ENCODE results near the gene DNAL1.
A peak's percentile ranks its signal among the peaks of the same experiment; 100 is the strongest.
"Not testable (repeated sequence)": the region's sequence is repeated elsewhere in the genome, so short reads cannot be mapped to it uniquely, and the experiment has no call there.

Gene DNAL1

DNA sequence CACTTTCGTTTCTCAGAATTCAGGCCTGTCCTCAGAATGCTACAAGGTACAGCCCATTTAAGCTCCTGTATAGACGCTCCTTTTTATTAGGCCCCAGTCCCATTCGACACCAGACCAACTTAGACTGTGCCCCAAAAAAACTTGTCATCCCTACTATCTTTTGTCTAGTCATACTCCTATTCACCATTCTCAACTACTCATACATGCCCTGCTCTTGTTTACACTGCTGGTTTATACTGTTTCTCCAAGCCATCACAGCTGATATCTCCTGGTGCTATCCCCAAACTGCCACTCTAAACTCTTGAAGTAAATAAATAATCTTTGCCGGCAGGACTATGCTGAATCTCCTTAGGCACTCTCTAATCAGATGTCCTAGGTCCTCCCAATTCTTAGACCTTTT is 63.3 kb downstream of the DNAL1 start:
- DNase-seq (ENCODE audit: low spot score), result not testable (repeated sequence)

DNA sequence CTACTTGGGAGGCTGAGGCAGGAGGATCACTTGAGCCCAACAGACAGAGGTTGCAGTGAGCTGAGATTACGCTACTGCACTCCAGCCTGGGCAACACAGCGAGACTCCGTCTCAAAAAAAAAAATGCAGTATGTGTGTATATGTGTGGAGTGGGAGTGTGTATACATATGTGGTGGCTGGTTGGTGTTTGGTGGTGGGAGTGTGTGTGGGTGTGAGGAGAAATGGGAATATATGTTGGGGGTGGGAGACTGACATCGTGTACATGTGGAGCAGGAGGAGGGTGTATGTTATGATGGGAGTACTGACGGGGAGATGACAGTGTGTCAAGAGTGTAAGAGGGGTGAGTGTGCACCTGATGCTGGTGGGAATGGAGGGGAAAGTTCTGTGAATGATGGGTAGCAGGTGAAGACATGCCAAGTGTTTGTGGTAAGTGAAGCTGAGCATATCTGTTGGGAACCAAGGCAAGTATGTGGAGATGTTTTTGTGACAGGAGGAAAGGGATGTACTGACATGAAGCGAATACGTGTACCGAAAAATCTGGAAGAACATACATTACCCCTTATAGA is 65.2 kb downstream of the DNAL1 start:
- DNase-seq (ENCODE audit: low spot score), result no peak

DNA sequence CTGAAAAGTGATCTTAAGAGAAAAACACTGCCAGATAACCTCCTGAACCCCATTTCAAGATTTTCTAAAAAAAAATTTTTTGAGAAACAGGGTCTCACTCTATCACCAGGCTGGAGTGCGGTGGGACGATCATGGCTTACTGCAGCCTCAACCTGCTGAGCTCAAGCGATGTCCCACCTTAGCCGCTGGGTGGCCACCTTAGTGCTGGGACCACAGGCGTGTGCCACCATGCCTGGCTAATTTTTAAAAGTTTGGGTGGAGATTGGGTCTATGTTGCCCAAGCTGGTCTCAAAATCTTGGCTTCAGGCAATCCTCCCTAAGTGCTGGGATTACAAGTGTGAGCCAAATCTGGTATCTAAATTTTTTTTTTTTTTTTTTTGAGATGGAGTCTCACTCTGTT is 66.0 kb downstream of the DNAL1 start:
- no peak for DNase-seq (ENCODE audit: low spot score)

DNA sequence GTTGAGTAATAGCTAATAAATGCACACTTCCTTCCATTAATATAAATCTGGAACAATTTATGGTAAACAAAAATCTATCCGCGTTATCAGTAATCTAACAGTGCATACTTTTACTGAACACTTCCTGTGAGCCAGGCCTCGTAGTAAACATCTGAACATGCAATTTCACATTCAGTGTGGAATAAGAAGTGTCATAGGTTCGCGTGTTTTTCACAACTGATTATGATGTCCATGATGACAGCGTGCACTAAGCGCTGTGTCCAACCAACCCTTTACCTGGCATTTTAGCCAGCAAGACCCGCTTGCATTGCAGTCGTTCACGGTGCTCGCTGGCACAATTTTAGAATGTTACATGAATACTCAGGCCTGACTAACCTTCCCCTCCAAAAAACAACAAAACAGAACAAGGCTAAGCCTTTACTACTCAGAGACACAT is 67.3 kb downstream of the DNAL1 start:
- DNase-seq (ENCODE audit: low spot score), result no peak

DNA sequence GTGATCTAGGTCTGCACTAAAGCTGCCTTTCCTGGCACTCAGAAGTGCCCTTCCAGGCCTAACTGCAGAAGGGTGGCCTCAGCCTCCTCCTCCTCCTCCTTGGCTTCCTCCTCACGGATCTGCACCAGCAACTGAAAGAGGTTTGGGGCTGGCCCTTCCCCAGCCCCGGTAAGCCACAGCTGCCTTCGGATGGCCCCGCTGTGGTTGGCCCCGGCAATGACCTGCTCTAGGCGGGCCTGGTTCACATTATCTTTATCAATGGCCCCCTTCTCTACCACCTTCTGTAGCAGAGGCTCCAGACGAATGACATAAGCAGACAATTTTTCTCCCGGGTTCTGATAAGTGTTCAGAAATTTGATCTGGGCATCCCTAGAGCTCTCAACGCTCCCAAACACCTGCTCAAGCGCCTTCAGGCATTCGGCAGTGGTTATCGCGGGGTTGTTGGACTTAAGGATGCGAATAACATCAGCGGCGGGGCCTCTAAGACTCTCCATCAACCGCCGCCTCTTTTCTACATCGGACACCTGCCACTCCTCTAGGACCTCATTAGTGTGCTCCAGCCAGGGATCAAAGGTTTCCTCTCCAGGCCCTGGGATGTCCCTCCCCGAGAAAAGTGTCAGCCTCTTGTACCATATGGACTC is 67.9 kb downstream of the DNAL1 start:
- peak; percentile 33 for DNase-seq (ENCODE audit: low spot score)

DNA sequence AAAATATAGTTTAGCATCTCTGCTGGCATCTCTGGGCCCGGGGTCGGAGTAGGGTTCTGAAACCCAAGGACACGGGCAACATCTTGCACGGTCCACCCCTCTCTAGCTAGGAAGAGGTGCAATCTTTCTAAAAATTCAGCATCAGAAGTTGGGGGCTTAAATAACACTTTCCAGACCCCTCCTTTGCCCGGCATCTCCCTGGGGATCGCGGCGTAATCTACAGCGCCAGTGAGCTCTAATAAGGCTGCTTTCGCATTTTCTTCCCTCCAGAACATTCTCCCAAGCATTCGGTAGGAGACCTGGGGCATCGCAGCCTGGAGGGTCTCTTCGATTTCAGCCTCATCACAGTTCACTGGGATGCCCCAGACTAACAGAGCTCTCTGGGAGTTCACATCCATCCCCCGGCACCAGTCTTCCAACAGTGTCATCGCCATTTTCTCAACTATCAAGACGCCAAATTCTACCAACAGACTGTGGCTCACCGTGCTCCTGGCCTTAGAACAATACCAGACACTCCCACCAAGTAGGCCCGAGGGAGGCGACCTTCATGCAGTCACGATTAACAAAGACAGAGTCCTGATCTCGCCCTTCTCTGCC is 68.5 kb downstream of the DNAL1 start:
- no peak for DNase-seq (ENCODE audit: low spot score)

DNA sequence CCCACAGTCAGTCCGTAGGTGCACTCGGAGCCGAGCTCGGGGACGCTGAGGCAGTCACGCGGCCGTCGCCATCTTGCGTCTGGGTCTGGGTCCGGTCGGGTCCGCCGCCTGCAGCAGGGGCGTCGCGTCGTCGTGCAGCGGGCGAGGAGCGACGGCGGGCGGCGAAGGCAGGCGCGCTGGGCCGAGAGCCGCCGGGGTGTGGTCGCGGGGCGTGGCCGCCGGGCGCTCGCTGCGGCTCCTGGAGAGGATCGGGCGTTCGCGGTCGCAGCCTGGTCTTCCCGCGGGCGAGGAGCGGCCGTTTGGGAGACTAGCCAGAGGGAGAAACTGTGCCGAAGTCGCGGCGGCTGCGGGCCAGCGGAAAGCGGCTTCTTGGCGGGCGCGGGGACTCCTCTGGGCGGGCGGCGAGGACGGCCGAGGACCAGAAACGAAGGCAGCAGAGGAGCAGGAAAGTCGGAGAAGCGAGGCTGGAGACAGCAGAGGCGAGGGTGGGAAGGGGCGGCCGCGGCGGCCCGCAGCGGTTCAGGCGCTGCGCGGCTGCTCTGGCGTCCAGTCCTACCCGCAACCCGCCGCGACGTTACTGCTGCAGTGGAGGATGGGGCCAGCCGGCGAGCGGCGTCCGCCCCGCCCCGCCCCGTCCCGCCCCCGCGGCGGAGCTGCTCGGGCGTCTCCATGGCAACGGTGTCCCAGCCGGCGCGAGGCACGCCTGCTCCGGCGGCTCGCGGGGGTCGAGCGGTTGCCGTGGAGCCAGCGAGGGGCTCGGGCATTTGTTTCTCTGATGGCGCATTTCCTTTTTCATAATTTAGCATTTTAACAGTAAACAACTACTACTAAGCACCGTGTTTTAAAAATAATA is 69.2 kb downstream of the DNAL1 start, which contains the start of gene PNMA1:
Gene PNMA1 (minus strand): TSS at position 582 of the 853 bp plus-strand sequence. CDS start 745 bp downstream, outside the sequence.
- DNase-seq (ENCODE audit: low spot score), result peak; percentile 89

DNA sequence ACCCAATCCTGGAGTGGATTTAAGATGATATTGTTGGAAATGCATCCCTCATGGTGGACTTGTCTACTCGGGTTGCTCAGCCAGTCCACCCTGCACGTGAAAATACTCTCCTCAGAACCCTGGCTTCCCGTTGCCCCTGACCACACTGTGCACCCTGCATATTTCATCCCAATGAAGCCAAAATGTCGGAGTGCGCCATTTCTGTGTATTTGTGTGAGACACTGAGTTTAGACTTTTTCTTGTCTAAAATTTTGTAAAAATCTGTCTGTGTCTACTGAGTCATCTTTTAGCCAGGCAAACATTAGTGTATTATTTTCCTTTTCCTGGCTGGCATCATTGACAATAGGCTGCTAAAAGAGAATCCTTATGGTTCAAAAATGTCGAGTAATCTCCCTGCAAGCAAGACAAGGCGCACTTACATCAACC is 69.9 kb downstream of the DNAL1 start:
- no peak for DNase-seq (ENCODE audit: low spot score)

DNA sequence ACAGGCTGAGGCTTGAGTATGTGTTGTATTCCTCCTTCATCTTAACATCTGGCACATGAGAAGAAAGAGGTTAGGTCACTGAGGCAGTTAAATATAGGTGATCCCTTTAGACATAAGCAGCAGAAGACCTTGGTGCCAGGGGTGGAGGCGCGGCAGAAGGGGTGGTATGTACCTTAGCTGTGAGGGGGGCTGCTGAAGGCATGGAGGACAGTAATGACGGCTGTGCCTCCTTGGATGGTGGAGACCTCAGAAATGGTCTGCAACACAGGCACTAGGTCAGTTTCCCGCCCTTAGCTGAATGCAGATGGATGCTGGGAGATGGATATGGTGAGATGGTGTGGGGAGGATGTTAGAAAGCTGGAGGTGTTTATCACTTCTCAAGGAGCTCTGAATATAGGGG is 70.9 kb downstream of the DNAL1 start:
- DNase-seq (ENCODE audit: low spot score), result no peak

DNA sequence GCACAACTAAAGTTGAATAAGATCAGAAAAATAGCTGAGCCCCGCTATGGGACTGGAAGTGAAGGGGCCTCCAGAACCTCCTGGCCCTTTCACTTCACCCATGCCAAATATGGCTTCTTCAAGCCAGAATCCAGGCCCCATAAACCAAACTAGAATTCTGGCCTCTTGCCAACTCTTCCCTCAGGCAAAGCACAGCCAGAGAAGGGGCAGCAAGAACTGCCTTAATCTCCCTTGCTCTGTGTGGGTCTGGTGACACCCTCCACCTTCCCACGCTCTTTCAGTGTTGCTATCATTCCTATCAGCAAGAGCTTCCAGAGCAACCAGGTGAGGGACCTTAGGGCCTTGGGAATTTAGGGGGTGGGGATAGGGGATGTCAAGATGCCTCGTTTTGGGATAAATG is 72.5 kb downstream of the DNAL1 start:
- DNase-seq (ENCODE audit: low spot score), result no peak

DNA sequence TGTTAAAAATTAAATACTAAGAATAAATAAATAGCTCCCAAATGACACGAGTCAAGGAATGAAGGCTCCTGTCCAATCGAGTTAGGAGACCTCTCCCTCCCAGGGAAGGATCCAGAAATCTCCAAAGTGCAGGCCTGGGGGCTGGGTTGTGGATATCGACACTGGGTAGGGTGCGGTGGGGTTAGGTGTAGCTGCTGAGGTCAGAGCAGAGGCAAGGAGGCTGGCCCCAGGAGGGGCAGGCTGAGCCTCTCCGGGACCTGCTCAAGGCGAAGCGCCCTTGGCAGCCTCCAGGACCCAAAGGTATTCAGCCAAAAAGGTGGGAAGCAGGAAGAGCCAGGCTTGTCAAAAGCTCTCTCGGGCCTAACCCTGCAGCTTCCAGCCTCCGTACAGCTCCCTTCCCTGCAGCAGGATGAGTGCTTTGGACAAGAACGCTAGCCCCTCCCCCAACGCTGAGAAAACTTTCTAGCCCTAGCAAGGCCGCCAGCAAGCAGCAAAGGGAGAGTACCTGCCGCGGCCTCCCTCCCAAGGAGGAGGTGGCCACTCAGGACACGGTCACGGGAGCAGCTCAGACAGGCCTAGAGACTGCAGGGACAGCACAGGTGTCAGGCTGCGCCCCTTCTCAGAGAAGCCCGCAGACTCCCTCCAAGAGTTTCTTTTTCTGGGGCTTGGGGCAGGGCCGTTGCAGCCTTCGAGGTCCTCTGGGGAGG is 73.1 kb downstream of the DNAL1 start:
- DNase-seq (ENCODE audit: low spot score), result no peak

DNA sequence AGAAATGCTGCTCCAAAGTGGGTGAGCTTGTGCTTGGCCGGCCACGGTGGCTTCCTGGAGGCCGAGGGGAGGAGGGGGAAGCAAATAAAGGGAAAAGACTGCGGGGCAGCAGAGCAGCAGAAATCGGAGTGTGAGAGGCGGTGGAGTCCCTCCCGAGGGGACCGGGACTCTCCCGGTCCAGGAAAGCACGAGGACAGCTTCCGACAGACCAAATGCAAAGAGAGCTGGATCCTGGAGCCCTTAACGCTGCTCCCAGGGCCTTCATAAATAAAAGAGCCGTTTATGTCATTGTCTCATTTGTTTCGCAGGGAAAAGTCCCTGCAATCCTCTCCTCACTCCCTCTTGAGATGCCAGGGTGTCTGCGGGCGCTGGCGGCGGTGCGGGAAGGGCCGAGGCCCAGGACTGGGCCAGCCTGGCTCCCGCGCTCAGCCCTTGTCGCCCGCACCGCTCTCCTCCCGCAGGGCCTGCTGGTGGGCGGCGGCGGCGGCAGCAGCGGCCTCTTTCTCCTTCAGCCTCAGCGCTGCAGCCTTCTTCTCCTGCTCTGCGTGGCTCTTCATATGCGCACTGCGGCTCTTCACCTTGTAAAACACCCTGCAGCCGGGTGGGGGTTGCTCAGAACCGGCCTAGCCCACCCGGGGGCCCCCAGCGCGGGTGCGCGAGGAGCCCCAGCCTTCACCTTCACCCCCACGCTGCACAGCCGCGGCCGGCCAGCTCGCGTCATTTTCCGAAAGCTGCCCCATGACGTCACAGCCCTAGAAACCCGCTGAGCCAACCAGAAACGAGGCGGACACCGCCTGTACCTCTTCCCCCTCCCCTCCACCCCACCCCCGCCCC is 73.8 kb downstream of the DNAL1 start:
- no peak for DNase-seq (ENCODE audit: low spot score)

DNA sequence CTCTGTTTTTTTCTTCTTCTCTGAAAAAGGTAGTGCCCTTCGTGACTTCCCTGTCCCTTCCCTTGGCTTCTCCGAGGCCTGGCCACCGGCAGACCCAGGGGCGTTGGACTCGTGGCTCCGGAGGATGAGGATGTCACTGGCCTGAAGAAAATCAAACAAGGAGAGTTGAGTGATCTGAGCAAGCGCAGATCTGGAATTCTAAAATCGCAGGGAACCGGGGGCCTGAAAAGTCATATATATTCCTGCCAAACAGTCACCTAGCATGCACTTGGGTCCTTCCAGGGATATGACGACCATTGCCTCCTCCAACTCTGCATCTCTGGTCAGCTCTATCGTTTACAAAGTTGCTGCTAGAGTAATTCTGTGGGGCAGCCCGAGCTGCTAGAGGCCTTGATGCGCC is 74.6 kb downstream of the DNAL1 start:
- no peak for DNase-seq (ENCODE audit: low spot score)

DNA sequence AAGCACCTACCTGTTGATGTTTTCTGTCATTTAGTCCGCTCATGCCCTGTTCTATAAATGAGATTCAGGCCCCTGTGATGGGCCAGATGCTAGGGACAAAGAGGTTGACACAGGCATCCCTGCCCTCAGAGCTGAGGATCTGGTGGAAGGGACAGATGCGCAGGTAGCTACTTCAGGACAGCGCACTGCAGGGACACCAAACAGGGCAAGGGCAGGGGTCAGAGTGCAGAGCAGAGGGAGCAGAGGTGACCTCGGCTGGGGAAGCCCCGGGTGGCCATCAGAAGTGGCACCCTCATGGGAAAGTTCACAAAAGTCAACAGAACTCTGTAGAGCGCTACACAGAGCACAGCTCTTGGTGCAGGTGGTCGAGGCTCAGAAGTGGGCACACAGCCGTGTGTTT is 75.0 kb downstream of the DNAL1 start:
- no peak for DNase-seq (ENCODE audit: low spot score)

DNA sequence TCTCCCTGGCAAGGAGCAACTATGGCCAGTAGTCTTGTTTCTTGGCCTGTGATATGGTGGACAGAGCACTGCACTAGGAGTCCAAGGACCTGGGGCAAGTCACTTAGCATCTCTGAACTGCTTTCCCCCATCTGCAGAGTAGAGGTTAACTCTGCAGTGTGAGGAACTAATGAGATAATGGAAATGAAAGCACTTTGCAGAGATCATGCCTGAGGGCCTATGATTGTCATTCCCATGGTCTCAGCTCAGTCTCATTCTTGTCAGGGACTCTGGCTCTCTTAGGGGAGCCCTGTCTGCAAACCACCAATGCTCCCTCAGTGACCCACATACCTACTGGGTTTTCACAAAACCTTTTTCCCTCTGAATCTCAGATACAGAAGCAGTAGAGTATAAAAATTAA is 75.8 kb downstream of the DNAL1 start:
- no peak for DNase-seq (ENCODE audit: low spot score)

DNA sequence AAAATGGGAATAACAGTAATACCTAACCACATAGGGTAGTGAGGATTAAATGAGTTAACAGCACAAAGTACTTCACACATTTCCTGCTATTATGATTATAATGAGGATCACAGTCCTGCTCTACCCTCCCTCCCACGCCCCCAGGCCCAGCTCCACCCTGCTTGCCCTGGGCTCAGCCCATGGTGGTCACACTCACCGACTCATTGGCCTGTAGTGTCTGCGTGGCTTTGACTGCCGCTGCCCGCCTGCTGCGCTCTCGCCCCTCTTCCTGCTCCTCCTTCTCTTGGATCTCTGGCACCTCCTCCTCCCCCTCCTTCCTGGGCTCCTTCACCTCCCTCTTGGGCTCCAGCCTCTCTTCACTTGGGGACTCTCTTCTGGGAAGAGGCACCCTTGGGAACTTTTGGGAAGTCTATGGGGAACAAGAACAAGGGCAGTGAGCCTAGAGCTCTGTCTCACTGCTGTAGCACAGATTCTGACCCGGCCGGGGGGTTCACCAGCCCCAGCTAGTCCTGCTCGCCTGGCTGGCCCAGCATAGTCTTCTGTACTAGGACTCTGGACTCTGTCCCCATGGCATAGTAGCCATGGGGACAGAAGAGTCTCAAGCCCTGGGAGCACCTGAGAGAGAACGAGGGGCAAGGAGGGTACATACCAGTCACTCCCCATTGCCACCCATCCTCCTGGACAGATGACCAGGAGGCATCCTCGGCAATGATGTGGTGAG is 76.5 kb downstream of the DNAL1 start:
- DNase-seq (ENCODE audit: low spot score), result no peak

DNA sequence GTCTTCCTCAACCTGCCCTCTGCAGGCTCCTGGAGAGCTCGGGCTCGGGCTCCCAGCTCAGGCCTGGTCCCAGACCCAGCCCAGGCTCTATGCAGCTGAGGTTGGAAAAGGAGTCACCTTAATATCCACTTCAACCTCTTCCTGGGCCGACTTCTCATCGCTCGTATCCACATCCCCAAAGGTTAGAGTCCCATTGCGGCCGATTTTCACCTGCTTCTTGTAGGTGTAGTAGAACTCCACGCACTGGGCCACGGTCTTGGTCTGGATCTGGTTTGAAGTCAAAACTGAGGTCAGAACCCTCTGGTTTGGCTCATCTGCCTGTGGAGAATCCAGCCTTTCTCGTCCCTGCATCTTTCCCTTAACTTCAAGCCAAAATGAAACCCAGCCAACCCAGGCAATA is 77.8 kb downstream of the DNAL1 start:
- no peak for DNase-seq (ENCODE audit: low spot score)

DNA sequence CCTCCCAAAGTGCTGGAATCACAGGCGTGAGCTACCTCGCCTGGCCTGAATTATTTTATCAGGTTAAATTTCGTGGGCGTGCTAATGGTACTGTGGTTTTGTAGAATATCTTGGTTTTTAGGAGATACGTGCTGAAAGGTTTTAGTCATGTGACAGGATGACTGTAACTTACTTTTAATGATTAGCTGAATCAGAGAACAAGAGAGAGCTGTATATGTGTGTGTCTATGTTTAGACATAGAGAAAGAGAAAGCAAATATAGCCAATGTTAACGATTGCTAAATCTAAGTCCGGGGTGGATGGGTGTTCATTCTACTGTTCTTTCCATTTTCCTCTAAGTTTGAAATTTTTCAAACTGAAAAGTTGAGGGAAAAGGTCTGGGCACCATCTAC is 78.6 kb downstream of the DNAL1 start:
- DNase-seq (ENCODE audit: low spot score), result no peak

DNA sequence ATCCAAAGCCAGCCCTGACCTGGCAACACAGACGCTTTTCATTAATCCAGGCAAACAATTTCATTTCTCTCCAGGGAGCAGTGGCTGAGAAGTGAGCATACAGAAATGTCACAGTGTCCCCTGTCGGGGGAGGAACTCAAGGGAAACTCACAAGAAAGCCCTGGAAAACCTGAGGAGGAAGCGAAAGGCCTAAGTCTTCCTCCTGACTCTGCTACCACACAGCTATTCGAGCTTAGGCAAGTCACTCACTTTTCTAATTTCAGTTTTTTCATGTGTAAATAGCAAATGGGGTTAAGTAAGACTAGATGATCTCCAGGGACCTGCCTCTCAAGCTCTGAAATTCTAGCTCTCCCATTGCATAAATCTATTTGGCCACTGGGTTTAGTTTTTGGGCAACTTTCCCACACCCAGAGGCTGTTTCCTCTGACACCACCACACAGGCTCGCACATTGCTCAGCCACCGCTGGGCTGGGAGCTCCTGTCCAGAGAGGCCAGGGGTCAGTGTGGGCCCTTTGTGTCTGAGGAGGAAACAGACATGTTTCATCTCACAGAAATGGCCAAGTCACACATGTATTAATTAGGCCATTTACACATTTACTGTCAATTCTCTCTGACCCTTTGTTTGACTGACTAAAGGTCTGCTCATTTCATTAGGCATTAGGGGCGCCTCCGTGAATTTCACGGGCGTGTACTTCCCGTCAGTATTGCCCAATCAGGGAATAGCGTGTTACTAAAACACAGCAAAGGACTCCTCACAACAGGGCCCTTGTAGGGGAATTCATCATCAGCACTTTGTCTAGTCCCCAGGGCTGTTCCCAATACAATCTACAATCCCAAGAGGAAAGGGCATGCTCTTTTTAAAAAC is 79.2 kb downstream of the DNAL1 start:
- no peak for DNase-seq (ENCODE audit: low spot score)

DNA sequence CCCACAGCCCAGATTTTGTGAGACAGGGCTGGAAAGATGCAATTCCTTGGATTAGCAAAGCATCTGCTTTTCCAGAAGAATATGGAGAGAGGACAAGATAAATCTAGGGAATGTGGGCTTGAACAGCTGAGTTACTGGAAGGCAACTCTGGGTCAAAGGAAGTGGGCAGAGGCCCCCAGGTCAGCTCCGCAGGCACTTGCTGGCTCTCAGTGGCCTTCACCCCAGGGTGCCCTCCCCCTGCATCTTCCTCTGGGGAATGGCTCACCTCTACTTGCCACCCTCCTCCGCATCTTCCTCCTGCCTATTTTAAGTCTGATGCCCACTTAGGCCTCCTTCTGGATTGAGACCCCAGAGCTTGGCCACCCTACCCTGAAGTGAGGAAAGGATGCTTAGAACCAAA is 79.9 kb downstream of the DNAL1 start:
- no peak for DNase-seq (ENCODE audit: low spot score)
